GM18951 (cell line): Measurements from ENCODE around the gene EFNA4.
"Not testable (repeated sequence)": the region's sequence is repeated elsewhere in the genome, so short reads cannot be mapped to it uniquely, and the experiment has no call there.

Experiments
- POLR2A ChIP-seq: IDR thresholded peaks from 4 replicates; pipeline ENCODE4 v1.6.1; 2011; ENCODE audit warnings: mild to moderate bottlenecking; ENCODE audit not compliant: insufficient read length, insufficient read depth; ENCODE audit errors: extremely low read depth
- in situ Hi-C: fragments of 300-500 bp; cut with MboI; formaldehyde crosslinking; loops from one replicate; pipeline ENCODE4 v1.12.0; 2022; ENCODE audit warnings: low sequenced_read_pairs, mixed read lengths, inconsistent platforms; ENCODE audit not compliant: unreplicated experiment

The EFNA4 gene

DNA sequence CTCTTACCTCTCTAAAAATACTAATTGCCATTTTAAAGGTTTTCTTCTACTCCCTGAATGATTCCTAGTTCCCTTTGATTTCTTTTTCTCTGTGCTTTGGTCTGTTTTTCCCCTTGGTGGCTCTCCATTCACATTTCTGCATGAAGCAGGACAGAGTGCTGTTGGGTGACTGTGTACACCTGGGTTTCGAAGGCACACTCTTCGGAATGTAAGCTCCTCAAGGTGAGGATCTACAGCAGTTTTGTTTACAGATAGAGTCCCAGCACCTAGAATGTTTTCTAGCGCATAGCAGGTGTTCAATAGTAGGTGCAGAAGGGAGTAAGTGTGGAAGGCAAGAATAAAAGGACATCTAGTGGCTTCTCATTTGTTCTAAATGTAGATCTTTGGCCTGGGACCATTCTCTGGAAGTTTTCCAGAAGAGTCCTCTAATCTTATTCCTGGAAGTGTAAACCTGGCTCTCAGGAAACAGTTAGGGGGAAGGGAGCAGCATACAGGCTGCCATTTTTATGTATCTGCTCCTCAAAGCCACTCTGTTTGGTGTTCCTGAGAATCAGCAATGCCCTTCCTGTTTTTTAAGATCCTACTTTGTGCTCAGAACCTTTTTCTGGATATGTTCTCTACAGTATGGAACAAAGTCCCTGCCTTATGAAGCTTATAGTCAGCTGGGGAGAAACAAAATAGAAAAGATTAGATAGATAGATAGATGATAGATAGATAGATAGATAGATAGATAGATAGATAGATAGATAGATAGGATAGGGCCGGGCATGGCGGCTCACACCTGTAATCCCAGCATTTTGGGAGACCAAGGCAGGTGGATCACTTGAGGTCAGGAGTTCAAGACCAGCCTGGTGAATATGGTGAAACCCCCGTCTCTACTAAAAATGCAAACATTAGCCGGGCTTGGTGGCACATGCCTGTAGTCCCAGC lies 41.3 kb downstream of the EFNA4 start:
- in situ Hi-C loops = no loop called here
- TF ChIP-seq POLR2A = no peak

DNA sequence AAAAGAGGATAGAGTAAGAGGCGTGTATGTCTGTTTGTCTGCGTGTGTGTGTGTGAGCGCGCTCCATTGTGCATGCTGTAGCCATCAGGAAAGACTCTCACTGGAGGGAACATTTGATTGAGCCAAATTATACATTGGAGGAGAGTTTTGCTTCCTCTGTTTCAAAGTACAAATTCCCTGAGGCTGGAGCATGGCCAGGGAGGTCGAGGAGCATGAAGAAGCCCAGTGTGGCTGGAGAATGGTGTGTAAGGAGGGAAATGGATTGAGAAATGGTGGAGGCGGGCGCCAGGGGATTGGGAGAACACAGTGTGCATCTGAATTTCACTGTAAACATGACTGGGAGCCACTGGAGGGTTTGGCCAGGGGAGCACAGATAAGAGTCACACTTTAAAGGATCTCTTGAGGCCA lies 42.1 kb downstream of the EFNA4 start:
- in situ Hi-C loops = no loop called here
- TF ChIP-seq POLR2A = no peak

DNA sequence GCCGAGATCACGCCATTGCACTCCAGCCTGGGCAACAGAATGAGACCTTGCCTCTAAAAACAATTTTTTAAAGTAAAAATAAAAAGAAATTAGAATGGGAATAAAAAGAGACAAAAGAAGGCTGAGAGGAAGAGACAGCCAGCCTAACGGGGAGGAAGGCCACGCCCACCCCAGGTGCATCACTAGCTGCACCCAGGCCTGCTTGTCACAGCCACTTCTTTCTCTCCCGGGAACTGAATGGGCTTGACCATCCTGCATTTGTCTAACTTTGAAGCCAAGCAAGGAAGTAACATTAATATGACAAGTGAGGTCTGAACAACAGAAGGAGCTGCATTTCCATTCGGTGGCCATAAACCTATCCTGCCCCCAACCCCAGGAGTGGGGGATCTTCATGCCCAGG lies 43.3 kb downstream of the EFNA4 start:
- no peak for TF ChIP-seq POLR2A
- in situ Hi-C loops = no loop called here

DNA sequence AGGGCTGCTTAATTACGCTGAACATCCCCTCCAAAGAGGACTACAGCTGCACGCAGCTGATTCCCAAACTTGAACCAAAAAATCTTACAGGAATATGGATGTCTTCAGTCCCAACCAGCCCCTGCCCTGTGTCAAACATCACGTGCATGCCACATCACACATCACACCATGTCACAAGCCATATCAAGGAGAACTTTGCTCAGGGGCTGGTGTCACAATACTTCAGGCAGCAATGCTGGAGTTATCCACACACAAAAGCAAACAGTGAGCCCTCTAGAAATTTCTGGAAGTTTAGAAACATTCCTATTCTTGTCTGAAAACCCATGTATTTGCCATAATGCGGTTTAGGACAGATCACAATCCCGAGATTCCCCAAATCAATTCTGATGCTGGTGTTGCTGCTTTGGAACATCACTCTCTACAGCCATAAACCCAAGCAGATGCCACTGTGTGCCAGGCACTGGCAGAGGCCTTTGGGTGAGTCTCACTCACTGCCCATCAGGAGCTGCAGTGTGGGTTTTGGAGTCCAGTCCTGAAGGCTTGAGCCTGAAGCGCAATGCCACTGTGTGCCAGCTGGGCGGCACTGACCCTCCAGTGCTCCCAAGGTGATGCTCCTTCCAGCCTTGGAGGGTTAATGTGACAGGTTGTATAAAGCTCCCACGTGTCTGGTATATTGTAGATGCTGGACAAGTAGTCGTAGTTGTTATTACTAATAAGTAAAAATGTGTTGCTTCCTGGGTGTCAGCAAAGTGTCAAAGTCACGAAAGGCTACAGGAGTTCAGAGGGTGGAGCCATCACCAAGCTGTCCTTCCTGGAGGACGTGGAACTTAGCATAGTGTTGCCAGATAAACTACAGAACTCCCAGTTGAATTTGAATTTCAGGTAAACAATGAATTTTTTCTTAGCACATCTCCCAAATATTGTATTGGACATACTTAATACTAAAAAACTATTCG lies 44.0 kb downstream of the EFNA4 start:
- in situ Hi-C loops = no loop called here
- TF ChIP-seq POLR2A = no peak

DNA sequence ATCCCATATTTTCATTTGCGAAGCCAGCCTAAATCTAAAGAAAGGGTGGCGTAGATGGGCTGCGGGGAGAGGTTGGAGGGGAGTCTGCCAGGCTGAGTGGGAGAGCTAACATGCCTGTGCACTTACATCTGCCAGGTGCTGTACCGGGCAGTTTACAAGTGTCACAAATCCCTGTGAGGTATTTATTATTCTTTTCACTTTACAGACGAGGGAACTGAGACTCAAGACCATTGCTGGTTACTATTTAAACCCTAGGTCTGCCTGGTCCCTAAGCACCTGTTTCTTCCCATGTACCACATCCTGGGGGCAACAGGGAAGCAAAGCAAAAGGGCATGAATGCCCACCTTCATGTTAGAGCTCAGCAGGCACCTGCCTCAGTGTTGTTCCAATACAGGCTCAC lies 44.8 kb downstream of the EFNA4 start:
- in situ Hi-C loops = no loop called here
- no peak for TF ChIP-seq POLR2A

DNA sequence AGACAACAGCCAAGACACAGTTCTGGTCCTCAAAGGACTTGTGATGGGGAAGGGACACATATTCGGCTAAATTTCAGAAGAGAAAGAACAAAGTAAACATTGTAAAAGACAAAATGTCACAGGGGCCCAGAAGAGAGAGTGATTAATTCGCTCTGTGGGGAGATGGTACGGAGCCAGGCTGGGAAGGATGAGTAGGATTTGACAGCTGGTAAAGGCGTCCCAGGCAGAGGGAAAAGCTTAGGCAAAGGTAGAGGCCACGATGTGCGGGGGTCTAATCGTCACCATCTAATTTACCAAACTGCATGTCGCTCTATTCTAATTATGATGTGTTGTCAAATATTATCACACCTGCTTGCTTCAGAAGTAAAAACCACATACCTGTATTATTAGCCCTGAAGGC lies 46.8 kb downstream of the EFNA4 start:
- in situ Hi-C loops = no loop called here
- no peak for TF ChIP-seq POLR2A

DNA sequence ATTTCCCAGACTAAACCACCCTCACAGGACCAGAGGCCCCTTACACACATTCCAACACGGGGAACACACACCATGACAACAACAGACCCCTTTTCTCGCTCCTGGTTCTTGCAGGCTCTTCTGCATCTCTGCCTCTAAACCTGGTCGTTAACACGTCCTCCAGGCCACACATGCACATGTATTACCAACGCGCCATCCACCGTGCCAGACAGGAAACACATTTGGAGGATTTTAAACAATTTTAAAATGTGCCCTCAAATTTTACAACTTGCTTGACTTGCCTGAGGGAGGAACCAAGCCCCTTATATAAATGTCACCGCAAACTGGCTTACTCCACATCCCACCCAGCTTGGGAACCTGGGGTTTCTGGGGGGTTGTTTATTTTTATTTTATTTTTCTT lies 47.3 kb downstream of the EFNA4 start:
- no peak for TF ChIP-seq POLR2A
- in situ Hi-C loops = no loop called here

DNA sequence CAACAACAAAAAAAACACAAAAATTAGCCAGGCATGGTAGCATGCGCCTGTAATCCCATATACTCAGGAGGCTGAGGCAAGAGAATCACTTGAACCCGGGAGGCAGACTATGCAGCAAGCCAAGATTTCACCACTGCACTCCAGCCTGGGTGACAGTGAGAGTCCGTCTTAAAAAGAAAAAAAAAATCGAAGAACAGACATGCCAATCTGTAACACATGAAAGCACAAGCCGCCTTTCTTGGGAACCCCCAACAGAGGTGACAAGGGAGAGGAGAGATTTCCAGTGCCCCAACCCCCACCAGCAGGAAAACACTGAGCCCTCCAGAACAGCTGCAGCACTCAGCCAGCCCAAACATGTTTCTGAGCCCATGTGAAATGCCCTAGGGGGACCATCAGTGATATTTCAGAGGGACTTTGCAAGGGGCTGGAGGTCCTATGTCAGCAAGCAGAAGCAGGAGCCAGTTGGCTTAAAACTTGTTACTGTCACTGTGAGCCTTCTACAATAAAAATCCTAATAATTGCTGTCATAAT lies 50.0 kb downstream of the EFNA4 start:
- in situ Hi-C loops = no loop called here
- TF ChIP-seq POLR2A = no peak

DNA sequence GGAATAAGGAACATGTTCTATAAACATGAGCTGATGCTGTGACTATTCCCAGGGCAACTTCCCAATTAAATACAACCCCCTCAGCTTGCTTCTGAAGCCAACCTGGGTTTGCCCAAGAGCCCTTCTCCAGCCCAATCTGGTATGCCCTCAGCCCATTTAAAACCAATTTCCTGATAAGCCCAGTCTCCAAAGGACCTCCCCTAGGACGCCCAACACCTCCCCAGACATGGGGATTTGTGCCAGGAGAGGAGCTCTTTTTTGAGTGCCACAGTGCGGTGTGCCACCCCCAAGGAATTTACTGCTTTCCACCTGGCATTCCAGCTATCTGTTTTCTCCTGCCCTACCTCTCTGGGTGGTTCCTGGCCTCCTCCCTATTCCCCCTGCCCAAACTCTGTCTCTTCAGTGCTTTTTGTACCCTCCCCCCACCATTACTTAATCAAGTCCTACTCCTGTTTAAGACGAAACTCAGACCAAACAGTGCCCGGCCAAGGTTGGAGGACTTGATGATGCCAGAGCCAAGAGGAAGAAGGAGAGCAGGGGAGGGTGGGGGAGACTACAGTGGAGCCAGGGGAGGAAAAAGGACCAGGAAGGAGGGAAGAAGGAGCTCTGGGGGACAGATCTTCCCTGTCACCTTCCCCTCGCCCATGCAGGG lies 52.7 kb downstream of the EFNA4 start:
- no peak for TF ChIP-seq POLR2A
- in situ Hi-C loops = no loop called here

DNA sequence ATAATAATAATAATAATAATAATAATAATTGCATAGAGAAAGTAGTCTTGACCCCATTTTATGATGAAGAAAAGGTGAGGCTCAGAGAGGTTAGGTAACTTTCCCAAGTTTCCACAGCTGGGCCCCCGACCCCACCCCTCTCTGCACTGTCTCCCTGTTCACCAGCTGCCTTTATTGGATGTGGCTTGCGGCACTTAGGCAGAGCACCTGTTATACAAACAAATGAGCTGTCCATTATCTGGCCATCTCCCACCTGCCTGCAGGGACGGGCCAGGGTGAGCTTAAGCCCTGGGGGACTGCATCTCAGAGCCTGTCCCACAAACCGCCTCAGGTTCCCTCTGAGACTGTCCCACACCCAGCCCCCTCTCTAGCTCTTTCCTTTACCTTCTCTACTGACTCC lies 54.1 kb downstream of the EFNA4 start:
- TF ChIP-seq POLR2A = no peak
- in situ Hi-C loops = no loop called here

DNA sequence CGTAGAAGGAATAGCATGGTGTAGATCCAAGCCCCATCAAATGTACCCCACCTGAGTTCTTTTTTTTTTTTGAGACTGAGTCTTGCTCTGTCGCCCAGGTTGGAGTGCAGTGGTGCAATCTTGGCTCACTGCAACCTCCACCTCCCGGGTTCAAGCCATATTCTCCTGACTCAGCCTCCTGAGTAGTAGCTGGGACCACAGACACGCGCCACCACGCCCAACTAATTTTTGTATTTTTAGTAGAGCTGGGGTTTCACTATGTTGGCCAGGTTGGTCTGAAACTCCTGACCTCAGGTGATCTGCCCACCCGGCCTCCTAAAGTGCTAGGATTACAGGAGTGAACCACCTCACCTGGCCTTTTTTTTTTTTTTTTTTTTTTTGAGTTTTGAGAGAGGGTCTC lies 54.5 kb downstream of the EFNA4 start:
- in situ Hi-C loops = not testable (repeated sequence)
